Activated naive CD8-positive, alpha-beta T cell treated with anti-CD3 and anti-CD28 coated beads, Interleukin-2, amount 10 ng/mL, durations not matched to agents 7 days and 5 days (primary cell): ENCODE data around the gene ISM1. TPM values are rescaled to one million over a fixed set of nuclear protein-coding genes. Genes with fewer than 3 reads are reported as not detected.

Experiments used
- ATAC-seq: fragments of 150-1000 bp; cut with Tn5 transposase; one replicate; pipeline ENCODE4 v1.10.0; 2021; ENCODE audit warnings: low read depth, moderate library complexity
- POLR2A ChIA-PET: fragments of 350-600 bp; sonication (Branson Sonifier 250); formaldehyde crosslinking; loops from one replicate; lab custom pipeline; 2021; ENCODE audit warnings: antibody characterized with exemption; lab: Charles Lee
- DNase-seq: peaks from one replicate; pipeline ENCODE4 v3.0.0; 2021
- H3K27ac Mint-ChIP-seq: one replicate; pipeline ENCODE4 v1.8.0; 2022; ENCODE audit warnings: mild to moderate bottlenecking, mixed read lengths
- H3K27me3 Mint-ChIP-seq: one replicate; pipeline ENCODE4 v1.8.0; 2022; ENCODE audit warnings: mild to moderate bottlenecking, moderate library complexity, mixed read lengths
- H3K36me3 Mint-ChIP-seq: one replicate; pipeline ENCODE4 v1.8.0; 2021; ENCODE audit warnings: mild to moderate bottlenecking, mixed read lengths
- H3K4me1 Mint-ChIP-seq: one replicate; pipeline ENCODE4 v1.8.0; 2021; ENCODE audit warnings: mixed read lengths
- H3K4me3 Mint-ChIP-seq: one replicate; pipeline ENCODE4 v1.8.0; 2022; ENCODE audit warnings: mild to moderate bottlenecking, moderate library complexity, mixed read lengths
- H3K9me3 Mint-ChIP-seq: one replicate; pipeline ENCODE4 v1.8.0; 2021; ENCODE audit warnings: mixed read lengths
- total RNA-seq, 2 experiments: library from RNA; stranded (reverse); gene quantifications; one replicate each; pipeline ENCODE4 v1.2.3, GENCODE V29; 2021

Gene ISM1
- total RNA-seq, 2 experiments from 2014 or later: 2.3 to 3.0 TPM

DNA sequence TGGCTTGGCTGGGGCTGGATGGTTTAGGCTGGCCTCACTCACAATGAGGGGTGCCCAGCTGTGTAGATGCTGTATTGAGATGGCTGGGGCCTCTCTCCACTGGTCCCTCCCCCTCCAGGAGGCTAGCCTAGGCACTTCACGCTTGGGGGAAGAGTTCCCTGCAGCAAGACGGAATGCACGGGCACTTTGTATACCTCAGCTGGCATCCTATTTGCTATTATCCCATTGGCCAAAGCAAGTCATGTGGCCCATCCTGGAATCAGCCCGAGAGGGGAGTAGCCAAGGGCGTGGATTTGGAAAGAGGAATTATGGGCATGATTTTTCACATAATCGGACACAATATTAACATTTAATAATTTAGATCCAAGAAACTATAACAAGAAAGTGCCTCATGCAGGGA is 64.3 kb downstream of the ISM1 start:
- H3K36me3 Mint-ChIP-seq: peaks cover 8% of the 10 kb centered on the region
- H3K9me3 Mint-ChIP-seq: no peaks in the 10 kb centered on the region
- no peak for DNase-seq
- peaks cover 4% of the 10 kb centered on the region for H3K4me1 Mint-ChIP-seq
- peaks cover 5% of the 10 kb centered on the region for H3K27me3 Mint-ChIP-seq
- no peak overlapping the region for H3K4me3 Mint-ChIP-seq
- no peak for ATAC-seq
- H3K27ac Mint-ChIP-seq: no peak overlapping the region
- POLR2A ChIA-PET: no interaction called here

GRCh38 chr20:13286052-13286451 is 65.0 kb downstream of the ISM1 start:
- peaks cover 8% of the 10 kb centered on the region for H3K36me3 Mint-ChIP-seq
- no peak for ATAC-seq
- DNase-seq: no peak
- H3K4me3 Mint-ChIP-seq: no peak overlapping the region
- peaks cover 4% of the 10 kb centered on the region for H3K4me1 Mint-ChIP-seq
- H3K9me3 Mint-ChIP-seq: no peaks in the 10 kb centered on the region
- H3K27me3 Mint-ChIP-seq: peaks cover 5% of the 10 kb centered on the region
- no peak overlapping the region for H3K27ac Mint-ChIP-seq
- POLR2A ChIA-PET: no interaction called here

GRCh38 chr20:13286607-13287006 is 65.5 kb downstream of the ISM1 start:
- Mint-ChIP-seq H3K27me3 (peaks cover 5% of the 10 kb centered on the region), H3K36me3 (peaks cover 8% of the 10 kb centered on the region), H3K4me1 (peaks cover 4% of the 10 kb centered on the region), H3K27ac (no peak overlapping the region), H3K4me3 (no peak overlapping the region), H3K9me3 (no peaks in the 10 kb centered on the region)
- POLR2A ChIA-PET: no interaction called here
- DNase-seq: no peak
- no peak for ATAC-seq

GRCh38 chr20:13288357-13288756 is 67.3 kb downstream of the ISM1 start:
- peaks cover 8% of the 10 kb centered on the region for H3K36me3 Mint-ChIP-seq

GRCh38 chr20:13289031-13289430 is 68.0 kb downstream of the ISM1 start:
- no peak for ATAC-seq
- H3K27me3 Mint-ChIP-seq: peaks cover 5% of the 10 kb centered on the region
- POLR2A ChIA-PET: no interaction called here
- H3K4me1 Mint-ChIP-seq: peaks cover 4% of the 10 kb centered on the region
- peak overlapping the region; percentile 23 for H3K27ac Mint-ChIP-seq
- H3K9me3 Mint-ChIP-seq: no peaks in the 10 kb centered on the region
- H3K4me3 Mint-ChIP-seq: no peak overlapping the region
- no peak for DNase-seq
- peaks cover 8% of the 10 kb centered on the region for H3K36me3 Mint-ChIP-seq

More at GRCh38 chr20:13288357-13288756, 67.3 kb downstream of the ISM1 start:
- ATAC-seq (no peak), DNase-seq (no peak)
- H3K9me3 Mint-ChIP-seq: no peaks in the 10 kb centered on the region
- H3K27ac Mint-ChIP-seq: no peak overlapping the region
- peaks cover 5% of the 10 kb centered on the region for H3K27me3 Mint-ChIP-seq
- H3K4me1 Mint-ChIP-seq: peaks cover 4% of the 10 kb centered on the region
- no peak overlapping the region for H3K4me3 Mint-ChIP-seq
- POLR2A ChIA-PET: no interaction called here

GRCh38 chr20:13290724-13291123 is 69.7 kb downstream of the ISM1 start:
- H3K9me3 Mint-ChIP-seq: no peaks in the 10 kb centered on the region
- H3K4me3 Mint-ChIP-seq: no peak overlapping the region
- no peak for DNase-seq
- H3K27ac Mint-ChIP-seq: no peak overlapping the region
- peaks cover 5% of the 10 kb centered on the region for H3K27me3 Mint-ChIP-seq
- no peak for ATAC-seq
- peaks cover 8% of the 10 kb centered on the region for H3K36me3 Mint-ChIP-seq
- peaks cover 4% of the 10 kb centered on the region for H3K4me1 Mint-ChIP-seq
- POLR2A ChIA-PET: no interaction called here

DNA sequence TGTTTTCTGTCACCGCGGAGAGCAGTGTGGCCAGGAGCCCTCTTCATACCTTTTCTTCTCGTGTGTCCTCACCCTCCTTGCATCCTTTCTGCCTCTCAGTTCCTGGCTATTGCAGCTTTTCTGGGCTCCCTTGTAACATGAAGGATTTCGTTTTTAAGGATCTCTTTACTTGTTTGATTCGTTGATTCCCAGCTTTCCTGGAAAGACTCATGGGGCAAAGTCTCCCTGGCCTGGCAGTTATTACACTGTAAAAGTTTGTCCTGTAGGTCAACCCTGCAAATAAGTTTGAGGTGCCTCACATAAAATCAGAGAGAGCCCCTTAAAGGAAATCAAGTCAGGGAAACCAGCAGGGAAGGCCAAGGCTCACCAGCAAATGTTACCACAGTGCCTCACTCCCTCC is 70.1 kb downstream of the ISM1 start:
- ATAC-seq: no peak
- Mint-ChIP-seq H3K9me3 (no peaks in the 10 kb centered on the region), H3K27me3 (peaks cover 5% of the 10 kb centered on the region), H3K4me3 (no peak overlapping the region), H3K4me1 (peaks cover 4% of the 10 kb centered on the region), H3K27ac (no peak overlapping the region), H3K36me3 (peaks cover 8% of the 10 kb centered on the region)
- POLR2A ChIA-PET: no interaction called here
- DNase-seq: no peak

DNA sequence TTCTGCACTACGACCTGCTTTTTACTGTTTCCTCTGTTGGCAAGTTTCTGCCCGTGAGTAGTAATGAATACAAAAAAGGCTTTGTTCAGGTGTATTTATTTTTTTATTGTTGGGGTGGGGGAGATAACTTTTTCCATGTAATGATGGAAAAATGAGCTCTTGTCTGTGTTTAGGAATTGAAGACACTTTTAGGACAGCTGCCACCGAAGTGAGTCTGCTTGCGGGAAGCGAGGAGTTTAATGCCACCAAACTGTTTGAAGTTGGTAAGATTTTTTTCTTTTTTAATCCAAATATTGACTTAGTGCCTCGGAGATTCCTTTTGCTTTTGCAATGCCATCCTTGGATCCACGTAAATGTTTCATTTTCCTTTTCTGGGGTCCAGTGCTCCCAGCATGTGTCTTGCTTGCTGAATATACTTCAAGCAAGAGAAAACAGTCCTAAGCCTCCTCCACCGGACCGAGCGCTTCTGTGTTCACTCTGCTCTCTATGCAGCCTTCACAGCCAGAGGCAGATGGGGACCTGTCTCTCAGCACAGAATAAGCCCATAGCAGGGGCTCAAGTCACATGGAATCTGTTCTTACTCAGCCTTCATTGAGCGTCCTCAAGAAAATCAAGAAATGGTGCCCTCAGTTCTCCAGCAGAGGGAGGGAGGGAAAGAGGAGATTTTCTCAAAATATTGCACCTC is 71.3 kb downstream of the ISM1 start:
- H3K9me3 Mint-ChIP-seq: no peaks in the 10 kb centered on the region
- H3K36me3 Mint-ChIP-seq: peaks cover 8% of the 10 kb centered on the region
- H3K4me3 Mint-ChIP-seq: no peak overlapping the region
- DNase-seq (no peak), ATAC-seq (no peak)
- peaks cover 4% of the 10 kb centered on the region for H3K4me1 Mint-ChIP-seq
- H3K27ac Mint-ChIP-seq: no peak overlapping the region
- peaks cover 5% of the 10 kb centered on the region for H3K27me3 Mint-ChIP-seq
- POLR2A ChIA-PET: no interaction called here

- DNase-seq (no peak), ATAC-seq (no peak)
- POLR2A ChIA-PET: no interaction called here
- Mint-ChIP-seq H3K27me3 (no peaks in the 10 kb centered on the region), H3K27ac (no peak overlapping the region), H3K9me3 (no peaks in the 10 kb centered on the region), H3K4me1 (peaks cover 1% of the 10 kb centered on the region), H3K4me3 (no peak overlapping the region), H3K36me3 (peaks cover 3% of the 10 kb centered on the region)
Measured at GRCh38 chr20:13294522-13294921, 73.4 kb downstream of the ISM1 start.

DNA sequence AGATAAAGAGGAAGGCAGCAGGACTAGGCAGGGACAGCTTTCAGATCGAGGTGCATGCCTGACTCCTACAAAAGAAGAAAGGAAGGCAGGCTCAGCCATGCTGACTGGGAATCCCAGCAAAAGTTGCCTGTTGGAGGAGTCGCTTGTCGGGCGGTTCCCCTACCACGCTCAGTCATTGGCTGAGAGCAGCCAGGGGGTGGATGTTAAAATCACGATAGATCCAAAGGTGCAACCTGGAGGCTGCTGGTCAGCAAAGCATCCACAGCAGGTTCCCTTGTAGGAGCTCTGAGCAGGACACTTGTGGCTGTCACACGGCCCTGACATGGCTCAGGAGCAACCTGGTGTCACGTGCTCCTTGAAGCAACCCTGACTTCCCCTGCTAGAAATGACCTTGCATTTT is 74.6 kb downstream of the ISM1 start:
- POLR2A ChIA-PET: no interaction called here
- no peak for DNase-seq
- Mint-ChIP-seq H3K36me3 (no peaks in the 10 kb centered on the region), H3K4me3 (no peak overlapping the region), H3K27ac (no peak overlapping the region), H3K9me3 (no peaks in the 10 kb centered on the region), H3K4me1 (no peaks in the 10 kb centered on the region), H3K27me3 (no peaks in the 10 kb centered on the region)
- no peak for ATAC-seq

DNA sequence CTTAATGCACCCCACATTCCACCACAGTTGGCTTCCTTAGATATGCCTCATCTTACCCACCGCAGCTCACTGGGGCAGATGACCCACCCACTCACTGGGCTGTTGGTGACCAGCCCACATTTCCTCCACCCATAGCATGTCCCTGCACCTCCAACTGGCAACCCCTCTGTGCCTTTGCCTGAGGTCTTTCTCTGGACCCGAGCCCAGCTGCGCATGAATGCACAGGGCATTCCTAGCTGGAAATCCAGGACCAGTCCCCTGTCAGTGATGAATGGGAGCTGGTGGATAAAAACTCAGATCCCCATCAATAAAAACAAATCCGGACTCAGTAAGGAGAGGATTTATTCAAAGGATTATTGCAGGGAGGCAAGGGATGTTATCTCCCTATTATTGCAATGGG is 75.0 kb downstream of the ISM1 start:
- POLR2A ChIA-PET: no interaction called here
- H3K9me3 Mint-ChIP-seq: no peaks in the 10 kb centered on the region
- H3K4me1 Mint-ChIP-seq: no peaks in the 10 kb centered on the region
- H3K4me3 Mint-ChIP-seq: no peak overlapping the region
- no peaks in the 10 kb centered on the region for H3K27me3 Mint-ChIP-seq
- DNase-seq (no peak), ATAC-seq (no peak)
- no peak overlapping the region for H3K27ac Mint-ChIP-seq
- H3K36me3 Mint-ChIP-seq: no peaks in the 10 kb centered on the region

DNA sequence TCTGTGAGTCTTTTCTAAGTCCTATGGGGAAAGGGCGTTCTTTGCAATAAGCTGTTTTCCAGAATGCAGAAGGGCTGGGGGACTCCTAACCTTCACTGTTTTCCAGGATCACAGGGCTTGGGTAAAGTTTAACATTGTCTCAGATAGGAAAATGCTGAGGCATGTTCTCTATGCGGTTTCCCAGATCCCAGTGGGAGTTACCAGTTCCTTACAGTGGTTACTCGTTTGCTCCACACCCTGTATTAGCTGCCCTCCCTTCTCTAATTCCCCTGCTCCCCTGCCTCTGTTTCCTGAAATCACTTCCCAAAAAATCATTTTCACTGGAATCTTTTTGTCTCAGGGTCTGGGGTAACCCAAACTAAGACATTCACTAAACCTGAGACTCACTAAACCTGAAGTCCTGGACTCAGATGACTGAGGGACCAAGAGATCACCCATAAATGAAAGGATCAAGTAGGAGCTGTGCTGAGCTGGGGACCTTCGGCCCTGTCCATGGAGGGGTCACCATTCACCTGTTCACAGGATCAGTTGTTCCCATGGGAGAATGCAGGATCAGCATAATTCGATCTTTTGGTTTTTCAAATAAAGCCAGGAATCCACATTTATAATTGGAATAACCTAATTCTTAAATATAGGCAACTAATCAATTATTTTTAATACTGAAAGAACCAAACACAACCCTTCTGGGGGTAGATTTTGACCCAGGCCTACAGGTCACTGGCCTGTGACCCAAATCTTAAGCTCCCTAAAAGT is 76.2 kb downstream of the ISM1 start:
- Mint-ChIP-seq H3K27me3 (no peaks in the 10 kb centered on the region), H3K4me3 (no peak overlapping the region), H3K36me3 (no peaks in the 10 kb centered on the region), H3K4me1 (no peaks in the 10 kb centered on the region), H3K9me3 (no peaks in the 10 kb centered on the region), H3K27ac (no peak overlapping the region)
- DNase-seq (no peak), ATAC-seq (no peak)
- POLR2A ChIA-PET: no interaction called here

GRCh38 chr20:13298692-13299373 is 77.8 kb downstream of the ISM1 start:
- Mint-ChIP-seq H3K9me3 (no peaks in the 10 kb centered on the region), H3K4me3 (no peak overlapping the region), H3K36me3 (no peaks in the 10 kb centered on the region), H3K27me3 (no peaks in the 10 kb centered on the region), H3K27ac (no peak overlapping the region), H3K4me1 (peaks cover 2% of the 10 kb centered on the region)
- POLR2A ChIA-PET: no interaction called here
- DNase-seq: no peak
- no peak for ATAC-seq

DNA sequence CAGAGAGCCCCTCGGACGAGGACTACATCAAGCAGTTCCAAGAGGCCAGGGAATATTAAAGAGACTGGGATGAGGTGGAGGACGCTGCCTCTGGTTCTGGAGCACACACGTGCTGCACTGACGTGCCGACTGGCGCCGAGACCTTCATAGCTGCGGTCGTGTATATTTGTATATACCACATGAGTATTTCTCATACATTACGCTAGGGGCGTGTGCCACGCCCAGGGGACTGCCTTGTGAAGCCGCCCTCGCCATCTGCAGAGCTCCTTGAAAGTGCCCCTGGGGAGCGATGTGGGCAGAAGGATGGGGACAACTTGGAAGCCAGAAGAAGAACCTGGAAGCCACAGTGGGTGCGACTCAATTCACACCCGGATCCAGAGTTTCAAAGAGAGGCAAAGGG is 78.3 kb downstream of the ISM1 start:
- POLR2A ChIA-PET: no interaction called here
- Mint-ChIP-seq H3K27me3 (no peaks in the 10 kb centered on the region), H3K4me1 (peaks cover 2% of the 10 kb centered on the region), H3K36me3 (no peaks in the 10 kb centered on the region), H3K4me3 (no peak overlapping the region), H3K27ac (no peak overlapping the region), H3K9me3 (no peaks in the 10 kb centered on the region)
- DNase-seq (no peak), ATAC-seq (no peak)
